KOPT-K1 (cell line): ENCODE results near the gene MRPL49.

ENCODE experiments used
- H3K27ac ChIP-seq: fragments of 200-600 bp; sonication (generic); 2 replicates; pipeline ENCODE4 v1.5.1; 2016; ENCODE audit warnings: antibody characterized with exemption, mild to moderate bottlenecking, low read depth, low read length; ENCODE audit not compliant: poor library complexity, severe bottlenecking
- H3K36me3 ChIP-seq: fragments of 200-600 bp; sonication (generic); 2 replicates; pipeline ENCODE4 v1.5.1; 2017; ENCODE audit warnings: antibody characterized with exemption, mild to moderate bottlenecking, low read length, moderate library complexity; ENCODE audit not compliant: insufficient read depth
- H3K9me3 ChIP-seq: fragments of 200-600 bp; sonication (generic); 2 replicates; pipeline ENCODE4 v1.5.1; 2017; ENCODE audit warnings: antibody characterized with exemption, low read length, mild to moderate bottlenecking; ENCODE audit not compliant: insufficient read depth, poor library complexity, severe bottlenecking

MRPL49 gene

GRCh38 chr11:65095427-65095826, 26.7 kb upstream of the MRPL49 start:
- H3K27ac ChIP-seq, result peak overlapping the region; percentile 82
- H3K36me3 ChIP-seq, result peaks cover 18% of the 10 kb centered on the region
- no peaks in the 10 kb centered on the region for H3K9me3 ChIP-seq

GRCh38 chr11:65095974-65096806, 25.9 kb upstream of the MRPL49 start, which contains the start of gene VPS51:
VPS51 (plus strand) TSS chr11:65096214; CDS start chr11:65096251, 37 bp downstream.
- Histone ChIP-seq H3K36me3 (peaks cover 25% of the 10 kb centered on the region), H3K9me3 (no peaks in the 10 kb centered on the region), H3K27ac (peak within 1 kb of the TSS; percentile 82)

- H3K36me3 ChIP-seq, result peaks cover 30% of the 10 kb centered on the region
- no peaks in the 10 kb centered on the region for H3K9me3 ChIP-seq
- H3K27ac ChIP-seq, result peak overlapping the region; percentile 82
Observed at GRCh38 chr11:65096926-65097325, 25.2 kb upstream of the MRPL49 start.

- Histone ChIP-seq H3K27ac (no peak overlapping the region), H3K36me3 (peaks cover 55% of the 10 kb centered on the region), H3K9me3 (no peaks in the 10 kb centered on the region)
Observed at GRCh38 chr11:65100674-65101350, 21.3 kb upstream of the MRPL49 start.

- Histone ChIP-seq H3K9me3 (no peaks in the 10 kb centered on the region), H3K27ac (no peak overlapping the region), H3K36me3 (peaks cover 60% of the 10 kb centered on the region)
Observed at GRCh38 chr11:65102142-65103095, 19.7 kb upstream of the MRPL49 start.

- H3K36me3 ChIP-seq, result peaks cover 62% of the 10 kb centered on the region
- no peak overlapping the region for H3K27ac ChIP-seq
- H3K9me3 ChIP-seq, result no peaks in the 10 kb centered on the region
Observed at GRCh38 chr11:65103476-65103875, 18.6 kb upstream of the MRPL49 start.

- Histone ChIP-seq H3K36me3 (peaks cover 63% of the 10 kb centered on the region), H3K27ac (no peak overlapping the region), H3K9me3 (no peaks in the 10 kb centered on the region)
Observed at GRCh38 chr11:65104628-65105027, 17.5 kb upstream of the MRPL49 start.

GRCh38 chr11:65107078-65107477, 15.0 kb upstream of the MRPL49 start:
- peaks cover 61% of the 10 kb centered on the region for H3K36me3 ChIP-seq
- no peaks in the 10 kb centered on the region for H3K9me3 ChIP-seq
- H3K27ac ChIP-seq, result no peak overlapping the region

- H3K27ac ChIP-seq, result no peak overlapping the region
- peaks cover 53% of the 10 kb centered on the region for H3K36me3 ChIP-seq
- no peaks in the 10 kb centered on the region for H3K9me3 ChIP-seq
Observed at GRCh38 chr11:65107751-65108468, 14.2 kb upstream of the MRPL49 start.

GRCh38 chr11:65108469-65109123, 13.5 kb upstream of the MRPL49 start:
- H3K9me3 ChIP-seq, result no peaks in the 10 kb centered on the region
- H3K27ac ChIP-seq, result no peak overlapping the region
- H3K36me3 ChIP-seq, result peaks cover 50% of the 10 kb centered on the region

GRCh38 chr11:65109231-65110198, 12.6 kb upstream of the MRPL49 start:
- H3K27ac ChIP-seq, result no peak overlapping the region
- no peaks in the 10 kb centered on the region for H3K9me3 ChIP-seq
- peaks cover 50% of the 10 kb centered on the region for H3K36me3 ChIP-seq

- Histone ChIP-seq H3K27ac (peak overlapping the region; percentile 3), H3K36me3 (peaks cover 46% of the 10 kb centered on the region), H3K9me3 (no peaks in the 10 kb centered on the region)
Observed at GRCh38 chr11:65110354-65110861, 11.7 kb upstream of the MRPL49 start.
